K562 (cell line): ENCODE measurements around the gene ABT1. TPM values are rescaled to one million over a fixed set of nuclear protein-coding genes. Genes with fewer than 3 reads are reported as not detected.
A peak's percentile ranks its signal among the peaks of the same experiment; 100 is the strongest.

ENCODE experiments used
- CCNT2 ChIP-seq: IDR thresholded peaks from 2 replicates; pipeline ENCODE4 v1.6.1; 2011; ENCODE audit warnings: borderline replicate concordance, low read depth, mild to moderate bottlenecking, moderate library complexity, mixed read lengths, low read length; ENCODE audit not compliant: insufficient read length; ENCODE audit errors: extremely low read depth
- CXXC5 ChIP-seq: fragments of 250-450 bp; sonication (Bioruptor Pico); IDR thresholded peaks from 2 replicates; pipeline ENCODE4 v1.8.0; 2022; ENCODE audit warnings: inconsistent platforms, mild to moderate bottlenecking, moderate library complexity
- DPF2 ChIP-seq: fragments of 450-650 bp; IDR thresholded peaks from 2 replicates; pipeline ENCODE4 v1.6.1; 2016
- JUN ChIP-seq, 2 experiments: sonication (generic) in 1 of 2; formaldehyde crosslinking in 1 of 2; IDR thresholded peaks; 2 replicates each; pipeline versions ENCODE4 v1.6.1 to v1.8.0; 2012 to 2022; ENCODE audit warnings: borderline replicate concordance in 2 of 2, mild to moderate bottlenecking in 2 of 2, improper control_type of control experiment in 1 of 2, low read depth in 1 of 2, low read length in 1 of 2, missing genetic modification reagents in 1 of 2
- L3MBTL2 ChIP-seq: fragments of 450-650 bp; IDR thresholded peaks from 2 replicates; pipeline ENCODE4 v1.6.1; 2016; ENCODE audit warnings: mild to moderate bottlenecking, moderate library complexity
- MCM7 ChIP-seq, 2 experiments: fragments of 450-650 bp; IDR thresholded peaks; 2 replicates each; pipeline ENCODE4 v1.6.1; 2016 to 2018
- NBN ChIP-seq: fragments of 450-650 bp; IDR thresholded peaks from 2 replicates; pipeline ENCODE4 v1.6.1; 2016; ENCODE audit warnings: low read depth, mild to moderate bottlenecking
- PHF8 ChIP-seq: fragments of 200-600 bp; sonication (generic); IDR thresholded peaks from 2 replicates; pipeline ENCODE4 v1.6.1; 2012; ENCODE audit warnings: mixed run types, mild to moderate bottlenecking, inconsistent platforms, low read length, moderate library complexity, borderline replicate concordance
- POLR2B ChIP-seq: fragments of 450-650 bp; IDR thresholded peaks from 2 replicates; pipeline ENCODE4 v1.6.1; 2018; ENCODE audit warnings: low read depth; ENCODE audit not compliant: partially characterized antibody
- RBM14 ChIP-seq: fragments of 200-400 bp; formaldehyde crosslinking; IDR thresholded peaks from 2 replicates; pipeline ENCODE4 v1.6.1; 2018; ENCODE audit warnings: low read depth, mild to moderate bottlenecking, low read length, moderate library complexity, borderline replicate concordance; ENCODE audit not compliant: insufficient read depth
- SAFB2 ChIP-seq: fragments of 200-400 bp; formaldehyde crosslinking; IDR thresholded peaks from 2 replicates; pipeline ENCODE4 v1.6.1; 2018; ENCODE audit warnings: borderline replicate concordance, low read length, low read depth, moderate library complexity; ENCODE audit not compliant: severe bottlenecking
- ZNF436 ChIP-seq: fragments of 250-450, 450-650 bp; sonication (Bioruptor Pico); formaldehyde crosslinking; IDR thresholded peaks from 2 replicates; pipeline ENCODE4 v1.7.0; 2020; ENCODE audit warnings: mild to moderate bottlenecking
- polyA plus RNA-seq, 8 experiments: library from polyadenylated mRNA; depleted of rRNA in 4 of 8; stranded (reverse) in 5 of 8; unstranded in 3 of 8; fragments of >200 nt; fragmentation: Nextera tagmentation in 2 of 8; fragmentation: Illumina TruSeq in 1 of 8; extraction: Ambion mirVana in 2 of 8; extraction: Trizol in 1 of 8; gene quantifications; 2 replicates each; pipeline versions ENCODE4 v1.2.1 to v1.2.3, GENCODE V29; 2011 to 2014; ENCODE audit warnings: inconsistent platforms in 1 of 8, missing spikeins in 1 of 8
- total RNA-seq, 7 experiments: library from RNA; depleted of rRNA in 6 of 7; stranded (reverse); fragments of >200 nt in 6 of 7; fragmentation: Illumina TruSeq in 2 of 7; extraction: Trizol in 2 of 7; gene quantifications; 2 replicates each; pipeline versions ENCODE4 v1.2.1 to v1.2.3, GENCODE V29; 2011 to 2021; ENCODE audit warnings: low replicate concordance in 1 of 7
- TF ChIP-seq, protein P1 (sequence below): sonication (generic); formaldehyde crosslinking; IDR thresholded peaks from 2 replicates; pipeline ENCODE4 v1.8.0; 2023; ENCODE audit warnings: mild to moderate bottlenecking, missing genetic modification reagents
- TF ChIP-seq, protein P2 (sequence below): sonication (generic); formaldehyde crosslinking; IDR thresholded peaks from 2 replicates; pipeline ENCODE4 v1.8.1; 2023; ENCODE audit warnings: mild to moderate bottlenecking, missing genetic modification reagents

ABT1 gene
- total and polyA plus RNA-seq, 9 of the 15 experiments (the other 6 are each of a cell fraction or from before 2014, with no cell fraction given) = 8.8 to 52.7 (median 40.7) TPM

DNA sequence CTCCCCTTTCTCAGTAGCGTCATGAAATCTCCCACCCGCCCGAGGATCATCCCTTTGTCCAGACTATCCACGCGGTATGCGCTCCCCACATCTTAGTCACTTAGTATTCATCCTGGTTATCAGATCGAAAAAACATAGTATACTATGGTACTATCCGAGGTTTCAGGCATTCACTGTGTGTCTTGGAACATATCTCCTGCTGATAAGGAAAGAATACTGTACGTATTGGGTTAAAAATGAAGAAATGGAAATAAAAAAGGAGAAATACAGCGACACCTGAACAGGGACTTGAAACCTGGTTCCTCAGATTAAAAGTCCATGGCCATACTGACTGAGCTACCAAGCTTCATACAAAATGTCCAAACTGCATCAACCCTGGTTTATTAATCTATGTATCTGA, 44.5 kb upstream of the ABT1 start (continued):
- TF ChIP-seq, protein P1, sequence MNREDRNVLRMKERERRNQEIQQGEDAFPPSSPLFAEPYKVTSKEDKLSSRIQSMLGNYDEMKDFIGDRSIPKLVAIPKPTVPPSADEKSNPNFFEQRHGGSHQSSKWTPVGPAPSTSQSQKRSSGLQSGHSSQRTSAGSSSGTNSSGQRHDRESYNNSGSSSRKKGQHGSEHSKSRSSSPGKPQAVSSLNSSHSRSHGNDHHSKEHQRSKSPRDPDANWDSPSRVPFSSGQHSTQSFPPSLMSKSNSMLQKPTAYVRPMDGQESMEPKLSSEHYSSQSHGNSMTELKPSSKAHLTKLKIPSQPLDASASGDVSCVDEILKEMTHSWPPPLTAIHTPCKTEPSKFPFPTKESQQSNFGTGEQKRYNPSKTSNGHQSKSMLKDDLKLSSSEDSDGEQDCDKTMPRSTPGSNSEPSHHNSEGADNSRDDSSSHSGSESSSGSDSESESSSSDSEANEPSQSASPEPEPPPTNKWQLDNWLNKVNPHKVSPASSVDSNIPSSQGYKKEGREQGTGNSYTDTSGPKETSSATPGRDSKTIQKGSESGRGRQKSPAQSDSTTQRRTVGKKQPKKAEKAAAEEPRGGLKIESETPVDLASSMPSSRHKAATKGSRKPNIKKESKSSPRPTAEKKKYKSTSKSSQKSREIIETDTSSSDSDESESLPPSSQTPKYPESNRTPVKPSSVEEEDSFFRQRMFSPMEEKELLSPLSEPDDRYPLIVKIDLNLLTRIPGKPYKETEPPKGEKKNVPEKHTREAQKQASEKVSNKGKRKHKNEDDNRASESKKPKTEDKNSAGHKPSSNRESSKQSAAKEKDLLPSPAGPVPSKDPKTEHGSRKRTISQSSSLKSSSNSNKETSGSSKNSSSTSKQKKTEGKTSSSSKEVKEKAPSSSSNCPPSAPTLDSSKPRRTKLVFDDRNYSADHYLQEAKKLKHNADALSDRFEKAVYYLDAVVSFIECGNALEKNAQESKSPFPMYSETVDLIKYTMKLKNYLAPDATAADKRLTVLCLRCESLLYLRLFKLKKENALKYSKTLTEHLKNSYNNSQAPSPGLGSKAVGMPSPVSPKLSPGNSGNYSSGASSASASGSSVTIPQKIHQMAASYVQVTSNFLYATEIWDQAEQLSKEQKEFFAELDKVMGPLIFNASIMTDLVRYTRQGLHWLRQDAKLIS (CRISPR knock-in tag) = 0 out of 2 replicates have a peak, but pooled peaks have one; percentile 34
- TF ChIP-seq ZNF436 (CRISPR knock-in tag) = no peak
- peak; percentile 52; the same call in 1 of the 2 replicates for TF ChIP-seq L3MBTL2
- peak; percentile 25; the same call in 1 of the 2 replicates for TF ChIP-seq CXXC5 (CRISPR knock-in tag)
- peak; percentile 64 for TF ChIP-seq DPF2
- TF ChIP-seq POLR2B = no peak
- 0 out of 2 replicates have a peak, but pooled peaks have one; percentile 18 for TF ChIP-seq NBN
- TF ChIP-seq CCNT2 = no peak
- no peak for TF ChIP-seq JUN (IDR thresholded peaks at IDR 0.05; ENCODE audit: borderline replicate concordance, low read depth, low read length)
- TF ChIP-seq JUN (CRISPR knock-in tag; IDR thresholded peaks at IDR 0.05; ENCODE audit: borderline replicate concordance) = no peak
- TF ChIP-seq SAFB2 = no peak
- TF ChIP-seq, protein P2, sequence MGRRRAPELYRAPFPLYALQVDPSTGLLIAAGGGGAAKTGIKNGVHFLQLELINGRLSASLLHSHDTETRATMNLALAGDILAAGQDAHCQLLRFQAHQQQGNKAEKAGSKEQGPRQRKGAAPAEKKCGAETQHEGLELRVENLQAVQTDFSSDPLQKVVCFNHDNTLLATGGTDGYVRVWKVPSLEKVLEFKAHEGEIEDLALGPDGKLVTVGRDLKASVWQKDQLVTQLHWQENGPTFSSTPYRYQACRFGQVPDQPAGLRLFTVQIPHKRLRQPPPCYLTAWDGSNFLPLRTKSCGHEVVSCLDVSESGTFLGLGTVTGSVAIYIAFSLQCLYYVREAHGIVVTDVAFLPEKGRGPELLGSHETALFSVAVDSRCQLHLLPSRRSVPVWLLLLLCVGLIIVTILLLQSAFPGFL = 0 out of 2 replicates have a peak, but pooled peaks have one; percentile 65
- TF ChIP-seq PHF8 = peak; percentile 21; the same call in 1 of the 2 replicates
- TF ChIP-seq RBM14 = no peak
- no peak for TF ChIP-seq MCM7 (IDR thresholded peaks at IDR 0.05)
